CD4-positive, alpha-beta T cell (primary cell): Measurements from ENCODE around the gene RPUSD4. TPM values are rescaled to one million over a fixed set of nuclear protein-coding genes. Genes with fewer than 3 reads are reported as not detected.

Experiments used
- ATAC-seq: fragments of 200-7000 bp; cut with Tn5 transposase; one replicate; pipeline ENCODE4 v1.10.0; 2022; ENCODE audit warnings: mild to moderate bottlenecking; ENCODE audit not compliant: poor library complexity
- CTCF ChIA-PET: fragments of 350-600 bp; sonication (Branson Sonifier 250); formaldehyde crosslinking; loops from one replicate; lab custom pipeline; 2021; ENCODE audit warnings: antibody characterized with exemption, inconsistent platforms; lab: Charles Lee
- POLR2A ChIA-PET: fragments of 350-600 bp; sonication (Branson Sonifier 250); formaldehyde crosslinking; loops from one replicate; lab custom pipeline; 2021; ENCODE audit warnings: antibody characterized with exemption, inconsistent platforms; lab: Charles Lee
- DNase-seq, 14 experiments: peaks; one replicate each; pipeline ENCODE4 v3.0.0-alpha.2; 2013 to 2020; ENCODE audit warnings: mixed read lengths in 2 of 14
- H3K27ac ChIP-seq, 2 donors: one replicate each; pipeline versions ENCODE4 v1.5.1 to v1.7.0; 2013; ENCODE audit warnings: low read length in 2 of 2, low read depth in 1 of 2, mild to moderate bottlenecking in 1 of 2
- H3K27me3 ChIP-seq, 2 experiments: 1 replicate in 1 of 2; 2 replicates in 1 of 2; pipeline versions ENCODE4 v1.6.1 to v1.7.0; 2013; ENCODE audit warnings: low read length in 2 of 2, control low read depth in 1 of 2, mild to moderate bottlenecking in 1 of 2, moderate library complexity in 1 of 2; ENCODE audit not compliant: insufficient read depth in 2 of 2, control insufficient read depth in 1 of 2
- H3K36me3 ChIP-seq: one replicate; pipeline ENCODE4 v1.6.1; 2013; ENCODE audit warnings: low read length, control low read depth; ENCODE audit not compliant: insufficient read depth
- H3K4me1 ChIP-seq: one replicate; pipeline ENCODE4 v1.6.1; 2013; ENCODE audit warnings: low read length, control low read depth; ENCODE audit not compliant: insufficient read depth
- H3K4me3 ChIP-seq: one replicate; pipeline ENCODE4 v1.5.1; 2013; ENCODE audit warnings: mild to moderate bottlenecking, low read length, moderate library complexity
- H3K9me3 ChIP-seq, 2 experiments: 1 replicate in 1 of 2; 2 replicates in 1 of 2; pipeline versions ENCODE4 v1.6.1 to v1.7.0; 2013; ENCODE audit warnings: low read length in 2 of 2, mild to moderate bottlenecking in 2 of 2, control low read depth in 1 of 2, moderate library complexity in 1 of 2; ENCODE audit not compliant: control insufficient read depth in 1 of 2, insufficient read depth in 1 of 2
- H3K27ac Mint-ChIP-seq: one replicate; pipeline ENCODE4 v1.8.0; 2020; ENCODE audit warnings: mixed read lengths
- H3K27me3 Mint-ChIP-seq: one replicate; pipeline ENCODE4 v1.8.0; 2021; ENCODE audit warnings: mixed read lengths
- H3K36me3 Mint-ChIP-seq: one replicate; pipeline ENCODE4 v1.8.0; 2021; ENCODE audit warnings: low read depth, mixed read lengths
- H3K4me1 Mint-ChIP-seq: one replicate; pipeline ENCODE4 v1.8.0; 2021; ENCODE audit warnings: low read depth, mixed read lengths
- H3K4me3 Mint-ChIP-seq: one replicate; pipeline ENCODE4 v1.8.0; 2020; ENCODE audit warnings: mild to moderate bottlenecking, mixed read lengths
- H3K9me3 Mint-ChIP-seq: one replicate; pipeline ENCODE4 v1.8.0; 2020; ENCODE audit warnings: mixed read lengths
- CTCF ChIP-seq: fragments of 200-600 bp; IDR thresholded peaks from one replicate; pipeline ENCODE4 v1.8.0; 2022; ENCODE audit warnings: antibody characterized with exemption, mild to moderate bottlenecking
- intact Hi-C, 2 experiments: fragments of 100-400 bp; cut with DNase I in 1 of 2; cut with micrococcal nuclease in 1 of 2; formaldehyde crosslinking; loops; one replicate each; pipeline versions ENCODE4 v1.15.1 to v1.9.0; 2023 to 2025; cut with DNase I, micrococcal nuclease
- total RNA-seq, 174 experiments: library from RNA in 2 of 174; stranded (reverse) in 2 of 174; gene quantifications; one replicate each; pipeline ENCODE4 v1.2.3 and lab custom pipeline; 2021 to 2026

RPUSD4 gene
- total RNA-seq, 2 experiments from 2014 or later, result 33.1 to 37.6 TPM

GRCh38 chr11:126217491-126217890 is 6.0 kb upstream of the RPUSD4 start:
- no peak for TF ChIP-seq CTCF
- no peak for ATAC-seq
- H3K36me3 ChIP-seq, result no peaks in the 10 kb centered on the region
- ChIA-PET POLR2A (interaction anchor here (0.7 kb wide), 1 partner anchor 588 kb away, joined by 3 read pairs; no protein-coding TSS in a partner anchor), CTCF (no interaction called here)
- no peak overlapping the region for H3K4me3 Mint-ChIP-seq
- intact Hi-C loops, result loop anchor here (10.0 kb wide), 3 partner anchors 153 to 1263 kb away; partner anchors contain the start of genes CCDC15 (in 1 of the 2), CDON (in 1 of the 2) and STT3A (in 1 of the 2)
- H3K36me3 Mint-ChIP-seq, result no peaks in the 10 kb centered on the region
- no peak for DNase-seq
- no peak overlapping the region for H3K4me3 ChIP-seq
- H3K9me3 Mint-ChIP-seq, result no peaks in the 10 kb centered on the region
- peaks cover 43% of the 10 kb centered on the region for H3K4me1 Mint-ChIP-seq
- no peaks in the 10 kb centered on the region for H3K9me3 ChIP-seq
- H3K4me1 ChIP-seq, result peaks cover 3% of the 10 kb centered on the region
- no peaks in the 10 kb centered on the region for H3K27me3 Mint-ChIP-seq
- no peaks in the 10 kb centered on the region for H3K27me3 ChIP-seq
- H3K27ac ChIP-seq, result no peak overlapping the region
- H3K27ac Mint-ChIP-seq, result no peak overlapping the region

- H3K36me3 ChIP-seq, result no peaks in the 10 kb centered on the region
- ChIA-PET CTCF (no interaction called here), POLR2A (no interaction called here)
- no peaks in the 10 kb centered on the region for H3K9me3 ChIP-seq
- ATAC-seq, result no peak
- no peak for TF ChIP-seq CTCF
- peaks cover 6% of the 10 kb centered on the region for H3K36me3 Mint-ChIP-seq
- no peak for DNase-seq
- H3K27ac ChIP-seq, result no peak overlapping the region
- intact Hi-C loops, result loop anchor here (10.0 kb wide), 3 partner anchors 152 to 1262 kb away; partner anchors contain the start of genes CCDC15 (in 1 of the 2), CDON (in 1 of the 2) and STT3A (in 1 of the 2)
- H3K4me1 Mint-ChIP-seq, result peaks cover 47% of the 10 kb centered on the region
- H3K4me1 ChIP-seq, result peaks cover 11% of the 10 kb centered on the region
- no peak overlapping the region for H3K4me3 ChIP-seq
- no peaks in the 10 kb centered on the region for H3K27me3 ChIP-seq
- H3K4me3 Mint-ChIP-seq, result peak overlapping the region; percentile 2
- H3K27ac Mint-ChIP-seq, result no peak overlapping the region
- no peaks in the 10 kb centered on the region for H3K27me3 Mint-ChIP-seq
- H3K9me3 Mint-ChIP-seq, result no peaks in the 10 kb centered on the region
Observed at GRCh38 chr11:126216526-126217305, 5.3 kb upstream of the RPUSD4 start.

GRCh38 chr11:126214841-126215240 is 3.4 kb upstream of the RPUSD4 start:
- POLR2A ChIA-PET, result no interaction called here
- no peaks in the 10 kb centered on the region for H3K27me3 ChIP-seq
- Mint-ChIP-seq H3K27ac (no peak overlapping the region), H3K4me1 (peaks cover 66% of the 10 kb centered on the region), H3K36me3 (peaks cover 20% of the 10 kb centered on the region), H3K9me3 (no peaks in the 10 kb centered on the region), H3K27me3 (no peaks in the 10 kb centered on the region), H3K4me3 (no peak overlapping the region)
- no peaks in the 10 kb centered on the region for H3K36me3 ChIP-seq
- CTCF ChIA-PET, result interaction anchor here (0.7 kb wide), 1 partner anchor 89 kb away, joined by 3 read pairs; the partner anchor contains the start of gene DCPS
- intact Hi-C loops, result loop anchor here (5.0 to 10.0 kb wide), 6 partner anchors 52 to 1260 kb away; partner anchors contain the start of genes CCDC15 (in 1 of the 2), CDON (in 1 of the 2), CHEK1 (in 1 of the 2) and DCPS (in 1 of the 2)
- H3K4me1 ChIP-seq, result peaks cover 21% of the 10 kb centered on the region
- ATAC-seq, result no peak
- no peak for DNase-seq
- H3K27ac ChIP-seq, result no peak overlapping the region
- no peak overlapping the region for H3K4me3 ChIP-seq
- no peak for TF ChIP-seq CTCF
- no peaks in the 10 kb centered on the region for H3K9me3 ChIP-seq
